ENCODE results near the gene CLECL1. TPM values are rescaled to one million over a fixed set of nuclear protein-coding genes. Genes with fewer than 3 reads are reported as not detected.
"Not testable (repeated sequence)": the region's sequence is repeated elsewhere in the genome, so short reads cannot be mapped to it uniquely, and the experiment has no call there.

Gene CLECL1
- polyA plus RNA-seq, 3 donors = 0.09 to 0.37 TPM; not detected in 1

GRCh38 chr12:9702255-9702654 lies 30.6 kb downstream of the CLECL1 start:
- no peak overlapping the region for H3K27ac ChIP-seq (ENCODE audit: low read depth, low read length)
- WGBS, 3 donors = 48 to 86% (median 63%) methylated on average over 3 of the region's 3 CpGs

GRCh38 chr12:9701380-9702154 lies 31.3 kb downstream of the CLECL1 start:
- 80 to 96% (median 87%) methylated on average over 1 of the region's 1 CpG for WGBS, 3 donors
- H3K27ac ChIP-seq (ENCODE audit: low read depth, low read length) = no peak overlapping the region

- WGBS, 3 donors = 66 to 85% (median 68%) methylated on average over 2 of the region's 2 CpGs
- H3K27ac ChIP-seq (ENCODE audit: low read depth, low read length) = no peak overlapping the region
These were observed 32.3 kb downstream of the CLECL1 start for GRCh38 chr12:9700606-9700956.

- WGBS, 3 donors = 35 to 66% (median 46%) methylated on average over 2 of the region's 2 CpGs
- no peak overlapping the region for H3K27ac ChIP-seq (ENCODE audit: low read depth, low read length)
These were observed 32.8 kb downstream of the CLECL1 start for GRCh38 chr12:9699898-9700605.

- no peak overlapping the region for H3K27ac ChIP-seq (ENCODE audit: low read depth, low read length)
These were observed 33.5 kb downstream of the CLECL1 start for GRCh38 chr12:9699269-9699897.

GRCh38 chr12:9698681-9699080 lies 34.2 kb downstream of the CLECL1 start:
- 58 to 76% (median 73%) methylated on average over 2 of the region's 2 CpGs for WGBS, 3 donors
- no peak overlapping the region for H3K27ac ChIP-seq (ENCODE audit: low read depth, low read length)

More at GRCh38 chr12:9699269-9699897, 33.5 kb downstream of the CLECL1 start:
- 51 to 64% (median 52%) methylated on average over 1 of the region's 1 CpG for WGBS, 3 donors

- H3K27ac ChIP-seq (ENCODE audit: low read depth, low read length) = no peak overlapping the region
These were observed 35.3 kb downstream of the CLECL1 start for GRCh38 chr12:9697619-9698018.

- not testable (repeated sequence) for H3K27ac ChIP-seq (ENCODE audit: low read depth, low read length)
- WGBS, 3 donors = 97 to 98% (median 97%) methylated on average over 3 of the region's 3 CpGs
These were observed 37.2 kb downstream of the CLECL1 start for GRCh38 chr12:9695661-9696060.

GRCh38 chr12:9695150-9695549 lies 37.7 kb downstream of the CLECL1 start:
- not testable (repeated sequence) for H3K27ac ChIP-seq (ENCODE audit: low read depth, low read length)
- WGBS, 3 donors = 90 to 97% (median 90%) methylated on average over 9 of the region's 9 CpGs

GRCh38 chr12:9694241-9694640 lies 38.7 kb downstream of the CLECL1 start:
- WGBS, 3 donors = 36 to 68% (median 38%) methylated on average over 1 of the region's 1 CpG
- no peak overlapping the region for H3K27ac ChIP-seq (ENCODE audit: low read depth, low read length)

GRCh38 chr12:9692909-9693308 lies 40.0 kb downstream of the CLECL1 start:
- H3K27ac ChIP-seq (ENCODE audit: low read depth, low read length) = no peak overlapping the region
- 59 to 84% (median 59%) methylated on average over 1 of the region's 1 CpG for WGBS, 3 donors

GRCh38 chr12:9687228-9687627 lies 45.7 kb downstream of the CLECL1 start:
- no peak overlapping the region for H3K27ac ChIP-seq (ENCODE audit: low read depth, low read length)
- 69 to 86% (median 84%) methylated on average over 1 of the region's 1 CpG for WGBS, 3 donors

- no peak overlapping the region for H3K27ac ChIP-seq (ENCODE audit: low read depth, low read length)
- 85 to 90% (median 87%) methylated on average over 4 of the region's 4 CpGs for WGBS, 3 donors
These were observed 47.0 kb downstream of the CLECL1 start for GRCh38 chr12:9685915-9686314.

- 70 to 89% (median 81%) methylated on average over 5 of the region's 5 CpGs for WGBS, 3 donors
- H3K27ac ChIP-seq (ENCODE audit: low read depth, low read length) = not testable (repeated sequence)
These were observed 47.5 kb downstream of the CLECL1 start for GRCh38 chr12:9685366-9685765.

- H3K27ac ChIP-seq (ENCODE audit: low read depth, low read length) = not testable (repeated sequence)
- 89 to 98% (median 94%) methylated on average over 2 of the region's 2 CpGs for WGBS, 3 donors
These were observed 49.9 kb downstream of the CLECL1 start for GRCh38 chr12:9682949-9683348.

GRCh38 chr12:9682508-9682907 lies 50.4 kb downstream of the CLECL1 start:
- H3K27ac ChIP-seq (ENCODE audit: low read depth, low read length) = not testable (repeated sequence)
- 92 to 99% (median 94%) methylated on average over 4 of the region's 4 CpGs for WGBS, 3 donors

GRCh38 chr12:9674226-9674590 lies 58.7 kb downstream of the CLECL1 start:
- WGBS, 3 donors = 84 to 100% (median 88%) methylated on average over 2 of the region's 2 CpGs
- no peak overlapping the region for H3K27ac ChIP-seq (ENCODE audit: low read depth, low read length)

- H3K27ac ChIP-seq (ENCODE audit: low read depth, low read length) = no peak overlapping the region
- 48 to 59% (median 54%) methylated on average over 6 of the region's 6 CpGs for WGBS, 3 donors
These were observed 59.3 kb downstream of the CLECL1 start for GRCh38 chr12:9673404-9674225.
